CD8-positive, alpha-beta memory T cell (primary cell): ENCODE results near the gene CSMD2. TPM values are rescaled to one million over a fixed set of nuclear protein-coding genes. Genes with fewer than 3 reads are reported as not detected.
A peak's percentile ranks its signal among the peaks of the same experiment; 100 is the strongest.

ENCODE experiments used
- CTCF ChIA-PET: fragments of 350-600 bp; sonication (Branson Sonifier 250); formaldehyde crosslinking; loops from one replicate; lab custom pipeline; 2021; ENCODE audit warnings: antibody characterized with exemption; lab: Charles Lee
- POLR2A ChIA-PET: fragments of 350-600 bp; sonication (Branson Sonifier 250); formaldehyde crosslinking; loops from one replicate; lab custom pipeline; 2021; ENCODE audit warnings: antibody characterized with exemption; lab: Charles Lee
- DNase-seq, 5 donors: peaks; one replicate each; pipeline versions ENCODE4 v3.0.0 to v3.0.0-alpha.2; 2020 to 2022; ENCODE audit warnings: mixed read lengths in 1 of 5
- H3K27ac ChIP-seq: one replicate; pipeline ENCODE4 v1.7.0; 2013; ENCODE audit warnings: low read depth, mild to moderate bottlenecking, low read length, moderate library complexity
- H3K27me3 ChIP-seq: 2 replicates; pipeline ENCODE4 v1.7.0; 2013; ENCODE audit warnings: low read length, mild to moderate bottlenecking; ENCODE audit not compliant: insufficient read depth, poor library complexity, severe bottlenecking
- H3K36me3 ChIP-seq: 2 replicates; pipeline ENCODE4 v1.7.0; 2013; ENCODE audit warnings: mild to moderate bottlenecking, low read length, moderate library complexity; ENCODE audit not compliant: insufficient read depth
- H3K4me1 ChIP-seq: 2 replicates; pipeline ENCODE4 v1.7.0; 2013; ENCODE audit warnings: mild to moderate bottlenecking, low read length, moderate library complexity; ENCODE audit not compliant: insufficient read depth
- H3K4me3 ChIP-seq: 2 replicates; pipeline ENCODE4 v1.7.0; 2013; ENCODE audit warnings: mild to moderate bottlenecking, low read length
- H3K9me3 ChIP-seq: 2 replicates; pipeline ENCODE4 v1.7.0; 2013; ENCODE audit warnings: mild to moderate bottlenecking, low read length
- H3K27ac Mint-ChIP-seq, 8 donors: one replicate each; pipeline ENCODE4 v1.8.0; 2020 to 2021; ENCODE audit warnings: mixed read lengths in 8 of 8, mild to moderate bottlenecking in 6 of 8, inconsistent platforms in 3 of 8, moderate library complexity in 3 of 8
- H3K27me3 Mint-ChIP-seq, 2 donors: one replicate each; pipeline ENCODE4 v1.8.0; 2020 to 2021; ENCODE audit warnings: mixed read lengths in 2 of 2, mild to moderate bottlenecking in 1 of 2, moderate library complexity in 1 of 2
- H3K36me3 Mint-ChIP-seq, 3 donors: one replicate each; pipeline ENCODE4 v1.8.0; 2020 to 2021; ENCODE audit warnings: mixed read lengths in 3 of 3, inconsistent platforms in 1 of 3, mild to moderate bottlenecking in 1 of 3
- H3K4me1 Mint-ChIP-seq, 3 donors: one replicate each; pipeline ENCODE4 v1.8.0; 2020 to 2021; ENCODE audit warnings: mixed read lengths in 3 of 3, inconsistent platforms in 1 of 3, mild to moderate bottlenecking in 1 of 3
- H3K4me3 Mint-ChIP-seq, 7 donors: one replicate each; pipeline ENCODE4 v1.8.0; 2020 to 2021; ENCODE audit warnings: mixed read lengths in 7 of 7, mild to moderate bottlenecking in 6 of 7, moderate library complexity in 4 of 7, inconsistent platforms in 2 of 7
- H3K9me3 Mint-ChIP-seq, 5 donors: one replicate each; pipeline ENCODE4 v1.8.0; 2020 to 2022; ENCODE audit warnings: mixed read lengths in 5 of 5, mild to moderate bottlenecking in 3 of 5, moderate library complexity in 2 of 5, inconsistent platforms in 1 of 5
- polyA plus RNA-seq: library from polyadenylated mRNA; unstranded; fragments of 300-500 nt; fragmentation: Illumina TruSeq; gene quantifications from one replicate; pipeline ENCODE4 v1.2.3, GENCODE V29; 2021
- total RNA-seq, 2 experiments: library from RNA; stranded (reverse); gene quantifications; one replicate each; pipeline ENCODE4 v1.2.3, GENCODE V29; 2021

The CSMD2 gene
- total and polyA plus RNA-seq, 3 experiments from 2014 or later = not detected

DNA sequence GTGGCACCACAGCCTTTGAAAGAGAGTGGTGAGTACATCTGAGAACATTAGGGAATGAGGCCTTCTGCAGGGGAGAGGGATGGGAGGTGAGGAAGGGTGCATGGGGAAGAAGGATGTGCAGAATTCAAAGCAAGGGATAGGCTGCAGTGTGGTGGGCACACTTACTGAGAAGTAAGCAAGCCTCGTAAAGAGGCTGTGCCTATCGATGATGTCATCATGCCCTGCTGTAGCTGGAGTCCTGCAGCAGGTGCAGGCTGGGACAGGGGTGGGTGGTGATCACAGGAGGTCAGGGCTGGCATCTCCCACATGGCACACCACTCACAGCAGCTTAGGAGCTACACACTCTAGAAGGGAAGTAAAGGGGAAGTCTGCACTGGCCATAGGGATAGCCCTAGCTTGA is 676.4 kb downstream of the CSMD2 start:
- H3K27me3 Mint-ChIP-seq = peaks cover 0 to 2% of the 10 kb centered on the region in 2 donors
- CTCF ChIA-PET = no interaction called here
- Histone ChIP-seq H3K27ac (no peak overlapping the region), H3K36me3 (peaks cover 9% of the 10 kb centered on the region), H3K9me3 (peaks cover 5% of the 10 kb centered on the region), H3K27me3 (no peaks in the 10 kb centered on the region), H3K4me3 (no peak overlapping the region), H3K4me1 (no peaks in the 10 kb centered on the region)
- no peak for DNase-seq
- POLR2A ChIA-PET = no interaction called here
- H3K4me1 Mint-ChIP-seq = no peaks in the 10 kb centered on the region
- H3K27ac Mint-ChIP-seq = no peak overlapping the region
- H3K36me3 Mint-ChIP-seq = peaks cover 43 to 78% (median 76%) of the 10 kb centered on the region in 3 donors
- H3K9me3 Mint-ChIP-seq = peaks cover 18 to 36% (median 24%) of the 10 kb centered on the region in 5 donors
- H3K4me3 Mint-ChIP-seq = no peak overlapping the region

DNA sequence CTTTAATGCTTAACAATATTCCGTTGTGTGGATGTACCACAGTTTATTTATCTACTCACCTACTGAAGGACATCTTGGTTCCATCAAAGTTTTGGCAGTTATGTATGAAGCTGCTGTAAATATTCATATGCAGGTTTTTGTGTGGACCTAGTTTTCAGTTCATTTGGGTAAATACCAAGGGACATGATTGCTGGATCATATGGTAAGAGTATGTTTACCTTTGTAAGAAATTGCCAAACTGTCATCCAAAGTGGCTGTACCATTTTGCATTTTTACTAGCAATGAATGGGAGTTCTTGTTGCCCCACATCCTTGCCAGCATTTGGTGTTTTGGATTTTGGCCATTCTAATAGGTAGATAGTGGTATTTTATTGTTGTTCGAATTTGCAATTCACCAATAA is 682.6 kb downstream of the CSMD2 start:
- H3K4me3 Mint-ChIP-seq = no peak overlapping the region
- no peak overlapping the region for H3K27ac Mint-ChIP-seq
- no peak overlapping the region for H3K27ac ChIP-seq
- H3K36me3 Mint-ChIP-seq = peaks cover 24 to 58% (median 31%) of the 10 kb centered on the region in 3 donors
- ChIA-PET POLR2A (no interaction called here), CTCF (no interaction called here)
- peaks cover 11 to 17% (median 16%) of the 10 kb centered on the region in 5 donors for H3K9me3 Mint-ChIP-seq
- DNase-seq = no peak
- H3K36me3 ChIP-seq = no peaks in the 10 kb centered on the region
- peaks cover 0 to 2% of the 10 kb centered on the region in 2 donors for H3K27me3 Mint-ChIP-seq
- H3K9me3 ChIP-seq = no peaks in the 10 kb centered on the region
- H3K4me1 Mint-ChIP-seq = no peaks in the 10 kb centered on the region
- H3K4me1 ChIP-seq = no peaks in the 10 kb centered on the region
- no peak overlapping the region for H3K4me3 ChIP-seq
- no peaks in the 10 kb centered on the region for H3K27me3 ChIP-seq

DNA sequence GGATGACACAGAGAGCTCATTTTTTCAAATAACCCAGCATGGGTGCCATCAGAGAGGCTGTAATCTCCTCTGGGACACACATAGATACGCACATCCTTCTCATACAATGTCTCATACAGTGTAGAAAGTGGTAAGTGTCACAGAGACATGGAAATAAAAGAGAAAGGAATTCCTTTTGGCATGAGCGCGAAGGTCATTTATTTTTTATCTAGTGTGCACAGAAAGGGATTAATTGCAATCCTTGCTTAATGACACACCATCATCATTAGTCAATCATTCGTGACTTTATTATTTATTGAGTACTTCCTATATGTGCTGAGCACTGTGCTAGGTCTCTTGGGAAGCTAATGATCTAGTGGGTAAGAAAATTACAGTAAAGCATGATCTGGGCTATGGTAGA is 687.6 kb downstream of the CSMD2 start:
- ChIA-PET POLR2A (no interaction called here), CTCF (no interaction called here)
- Mint-ChIP-seq H3K4me1 (peaks cover 12 to 14% (median 13%) of the 10 kb centered on the region in 3 donors), H3K27ac (peak overlapping the region in 1 of 8 donors; percentile 5), H3K9me3 (no peaks in the 10 kb centered on the region), H3K36me3 (peaks cover 0 to 25% (median 7%) of the 10 kb centered on the region in 3 donors), H3K27me3 (no peaks in the 10 kb centered on the region), H3K4me3 (no peak overlapping the region)
- H3K36me3 ChIP-seq = no peaks in the 10 kb centered on the region
- no peak overlapping the region for H3K4me3 ChIP-seq
- no peak overlapping the region for H3K27ac ChIP-seq
- DNase-seq = no peak
- peaks cover 6% of the 10 kb centered on the region for H3K4me1 ChIP-seq
- H3K9me3 ChIP-seq = no peaks in the 10 kb centered on the region
- no peaks in the 10 kb centered on the region for H3K27me3 ChIP-seq

DNA sequence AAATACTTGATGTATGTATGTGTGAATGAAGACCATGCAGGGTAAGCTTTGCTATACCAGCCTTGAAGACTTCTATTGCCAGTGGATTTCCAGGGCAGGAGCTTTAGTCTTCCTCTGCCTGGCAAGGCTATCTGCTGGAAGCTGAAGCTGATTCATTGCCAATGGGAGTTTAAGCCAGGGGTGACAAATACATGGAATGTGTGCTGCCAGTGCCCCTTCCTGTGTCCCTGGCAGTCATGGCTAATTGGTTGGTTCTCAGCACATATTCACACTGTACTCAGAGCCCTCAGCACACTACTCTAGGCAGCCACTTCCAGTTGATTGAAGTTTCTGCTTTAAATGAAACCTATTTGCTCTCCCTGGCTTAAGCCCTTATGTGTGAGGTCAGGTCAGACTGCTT is 691.1 kb downstream of the CSMD2 start:
- Histone ChIP-seq H3K4me3 (no peak overlapping the region), H3K4me1 (peaks cover 15% of the 10 kb centered on the region), H3K27ac (no peak overlapping the region), H3K9me3 (no peaks in the 10 kb centered on the region), H3K27me3 (no peaks in the 10 kb centered on the region), H3K36me3 (no peaks in the 10 kb centered on the region)
- ChIA-PET CTCF (no interaction called here), POLR2A (no interaction called here)
- H3K4me3 Mint-ChIP-seq = peak overlapping the region in 2 of 7 donors; percentile 35 to 87
- no peaks in the 10 kb centered on the region for H3K27me3 Mint-ChIP-seq
- peak overlapping the region in 5 of 8 donors; percentile 2 to 99 (median 74) for H3K27ac Mint-ChIP-seq
- DNase-seq = no peak
- peaks cover 27 to 34% (median 33%) of the 10 kb centered on the region in 3 donors for H3K4me1 Mint-ChIP-seq
- H3K36me3 Mint-ChIP-seq = peaks cover 0 to 2% (median 0%) of the 10 kb centered on the region in 3 donors
- H3K9me3 Mint-ChIP-seq = no peaks in the 10 kb centered on the region

DNA sequence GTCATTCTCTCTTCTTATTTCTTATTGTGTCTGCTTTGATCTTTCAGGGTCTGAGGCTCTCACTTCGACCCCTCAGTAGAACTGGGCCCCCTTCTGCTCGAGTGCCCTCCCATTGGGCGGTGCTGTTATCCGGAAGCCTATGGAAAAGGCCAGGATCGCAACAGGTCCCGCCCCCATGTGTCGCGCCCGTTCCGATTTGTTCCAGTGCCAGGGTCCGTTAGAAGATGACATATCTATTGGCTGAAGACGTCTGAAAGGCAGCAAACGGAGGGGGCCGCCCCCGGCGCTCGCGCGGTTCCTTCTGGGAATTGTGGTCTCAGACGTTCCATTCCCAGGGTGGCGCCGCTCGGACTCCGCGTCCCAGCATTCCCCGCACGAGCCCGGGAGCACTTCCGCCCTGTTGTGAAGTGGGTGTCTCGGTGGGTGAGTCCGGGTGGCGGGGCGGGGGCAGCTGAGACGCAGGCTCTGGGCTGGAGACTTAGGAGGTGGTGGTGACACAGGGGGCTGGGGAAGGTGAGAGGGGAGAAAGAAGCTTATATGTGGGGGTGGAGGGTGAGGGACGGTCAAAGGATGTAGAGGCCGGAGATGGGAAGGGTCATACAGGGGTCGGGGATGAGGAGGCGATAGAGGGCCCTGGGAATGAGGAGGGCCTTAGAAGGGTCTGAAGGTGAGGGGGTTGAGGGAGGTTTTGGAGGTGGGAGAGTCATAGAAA is 692.6 kb downstream of the CSMD2 start, which contains the start of gene ZSCAN20:
Gene ZSCAN20 (plus strand): TSS at position 377 of the 712 bp plus-strand sequence. CDS start 6,644 bp downstream, outside the sequence.
- H3K4me3 ChIP-seq = peak within 1 kb of the TSS; percentile 49
- peaks cover 15% of the 10 kb centered on the region for H3K4me1 ChIP-seq
- no peaks in the 10 kb centered on the region for H3K27me3 ChIP-seq
- Mint-ChIP-seq H3K9me3 (no peaks in the 10 kb centered on the region), H3K27me3 (no peaks in the 10 kb centered on the region), H3K27ac (peak within 1 kb of the TSS; percentile 2 to 99 (median 92)), H3K4me1 (peaks cover 27 to 34% (median 33%) of the 10 kb centered on the region in 3 donors), H3K36me3 (no peaks in the 10 kb centered on the region), H3K4me3 (peak within 1 kb of the TSS; percentile 62 to 98 (median 93))
- no peak within 1 kb of the TSS for H3K27ac ChIP-seq
- ChIA-PET POLR2A (interaction anchor here (0.6 kb wide), 1 partner anchor 632 kb away, joined by 4 read pairs; no protein-coding TSS in a partner anchor), CTCF (interaction anchor here (2.0 to 2.3 kb wide), 2 partner anchors 17 to 177 kb away, joined by 7 to 15 read pairs; no protein-coding TSS in a partner anchor)
- no peaks in the 10 kb centered on the region for H3K36me3 ChIP-seq
- no peaks in the 10 kb centered on the region for H3K9me3 ChIP-seq
- peak; percentile 66 to 87 (median 77) for DNase-seq

DNA sequence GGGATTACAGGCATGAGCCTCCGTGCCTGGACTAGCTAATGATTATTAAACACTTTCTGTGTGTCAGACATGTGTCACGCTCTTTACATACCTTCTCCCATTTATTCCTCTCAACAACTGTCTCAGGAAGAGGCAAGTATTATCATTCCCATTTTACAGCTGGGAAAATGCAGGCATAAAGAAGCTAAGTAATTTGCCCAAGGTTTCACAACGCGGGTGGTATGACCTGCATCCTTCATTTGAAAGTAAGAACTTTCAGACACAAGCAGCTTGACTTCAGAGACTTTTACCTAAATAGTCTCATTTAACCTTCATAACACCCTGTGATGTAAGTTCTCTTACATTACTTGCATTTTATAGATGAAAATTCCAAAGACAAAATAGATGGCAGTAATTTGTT is 693.6 kb downstream of the CSMD2 start:
- H3K27ac ChIP-seq = no peak overlapping the region
- peak overlapping the region in 1 of 8 donors; percentile 12 for H3K27ac Mint-ChIP-seq
- no peaks in the 10 kb centered on the region for H3K9me3 ChIP-seq
- peaks cover 15% of the 10 kb centered on the region for H3K4me1 ChIP-seq
- POLR2A ChIA-PET = no interaction called here
- H3K9me3 Mint-ChIP-seq = no peaks in the 10 kb centered on the region
- H3K4me1 Mint-ChIP-seq = peaks cover 27 to 34% (median 33%) of the 10 kb centered on the region in 3 donors
- no peaks in the 10 kb centered on the region for H3K27me3 Mint-ChIP-seq
- H3K4me3 ChIP-seq = peak overlapping the region; percentile 49
- H3K27me3 ChIP-seq = no peaks in the 10 kb centered on the region
- H3K36me3 ChIP-seq = no peaks in the 10 kb centered on the region
- DNase-seq = no peak
- no peaks in the 10 kb centered on the region for H3K36me3 Mint-ChIP-seq
- CTCF ChIA-PET = interaction anchor here (0.9 to 2.3 kb wide), 6 partner anchors 12 to 344 kb away, joined by 3 to 15 read pairs (median 6); no protein-coding TSS in a partner anchor
- peak overlapping the region in 5 of 7 donors; percentile 19 to 96 (median 39) for H3K4me3 Mint-ChIP-seq

DNA sequence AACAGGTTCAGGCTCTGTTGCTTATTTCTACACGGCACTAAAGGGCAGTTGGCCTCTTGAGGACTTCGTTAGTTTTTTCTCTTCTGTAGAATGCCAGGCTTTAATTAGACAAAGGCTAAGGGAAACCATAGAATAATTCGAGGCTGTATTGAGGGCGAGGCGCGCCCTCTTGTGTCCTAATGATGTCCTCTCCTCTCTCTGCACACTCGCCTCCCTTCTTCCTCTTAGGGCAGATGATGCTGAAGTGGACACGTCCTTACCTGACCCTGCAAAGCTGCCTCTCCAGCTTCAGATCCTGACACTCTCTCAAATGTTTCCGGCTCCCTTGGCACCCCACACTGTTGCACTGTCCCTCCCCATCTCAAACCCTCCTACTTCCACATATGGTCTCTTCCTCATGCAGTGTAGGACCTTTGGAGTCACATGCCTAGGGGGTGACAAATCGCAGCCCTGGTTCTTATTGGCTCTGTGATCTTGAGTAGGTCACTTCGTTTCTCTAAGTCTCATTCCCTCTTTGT is 694.5 kb downstream of the CSMD2 start:
- Mint-ChIP-seq H3K27ac (peak overlapping the region in 4 of 8 donors; percentile 36 to 76 (median 64)), H3K36me3 (no peaks in the 10 kb centered on the region), H3K27me3 (no peaks in the 10 kb centered on the region), H3K4me3 (peak overlapping the region; percentile 10 to 52 (median 38)), H3K9me3 (no peaks in the 10 kb centered on the region), H3K4me1 (peaks cover 27 to 34% (median 33%) of the 10 kb centered on the region in 3 donors)
- ChIA-PET POLR2A (no interaction called here), CTCF (interaction anchor here (0.6 to 2.3 kb wide), 6 partner anchors 11 to 216 kb away, joined by 3 to 15 read pairs (median 5); no protein-coding TSS in a partner anchor)
- H3K27me3 ChIP-seq = no peaks in the 10 kb centered on the region
- H3K9me3 ChIP-seq = no peaks in the 10 kb centered on the region
- H3K36me3 ChIP-seq = no peaks in the 10 kb centered on the region
- peak; percentile 12 to 57 (median 23) for DNase-seq
- H3K27ac ChIP-seq = no peak overlapping the region
- no peak overlapping the region for H3K4me3 ChIP-seq
- peaks cover 15% of the 10 kb centered on the region for H3K4me1 ChIP-seq

DNA sequence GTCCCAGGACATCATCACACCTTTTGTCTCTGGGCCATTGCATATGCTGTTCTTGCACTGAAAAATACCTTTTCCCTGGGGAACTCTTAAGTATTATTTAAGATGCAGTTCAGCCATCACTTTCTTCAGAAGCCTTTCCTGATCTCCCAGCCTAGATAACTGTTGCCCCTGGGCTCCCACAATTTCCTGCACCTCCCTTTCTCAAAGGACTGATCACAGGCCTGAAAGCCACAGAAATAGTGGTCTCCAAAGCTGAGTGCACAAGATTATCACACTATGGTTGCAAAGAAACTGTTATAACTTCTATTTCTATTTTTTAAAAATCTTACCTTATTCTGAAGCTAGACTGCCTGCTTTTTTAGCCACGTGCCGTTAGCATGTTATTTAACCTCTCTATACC is 695.3 kb downstream of the CSMD2 start:
- POLR2A ChIA-PET = no interaction called here

More for the DNA sequence above, 695.3 kb downstream of the CSMD2 start:
- DNase-seq = no peak
- peaks cover 15% of the 10 kb centered on the region for H3K4me1 ChIP-seq
- H3K9me3 ChIP-seq = no peaks in the 10 kb centered on the region
- Mint-ChIP-seq H3K4me1 (peaks cover 27 to 34% (median 33%) of the 10 kb centered on the region in 3 donors), H3K27ac (peak overlapping the region in 1 of 8 donors; percentile 19), H3K4me3 (no peak overlapping the region), H3K27me3 (no peaks in the 10 kb centered on the region), H3K36me3 (no peaks in the 10 kb centered on the region), H3K9me3 (no peaks in the 10 kb centered on the region)
- no peak overlapping the region for H3K4me3 ChIP-seq
- no peaks in the 10 kb centered on the region for H3K36me3 ChIP-seq
- no peak overlapping the region for H3K27ac ChIP-seq
- CTCF ChIA-PET = interaction anchor here (0.6 to 2.0 kb wide), 3 partner anchors 10 to 174 kb away, joined by 3 to 7 read pairs (median 5); no protein-coding TSS in a partner anchor
- no peaks in the 10 kb centered on the region for H3K27me3 ChIP-seq
